ENCODE results near the gene CD163L1.
"Not testable (repeated sequence)": the region's sequence is repeated elsewhere in the genome, so short reads cannot be mapped to it uniquely, and the experiment has no call there.

Gene CD163L1

GRCh38 chr12:7444076-7444475 is at the start of gene CD163L1:
Gene CD163L1 (minus strand): TSS chr12:7444153. CDS start chr12:7444127, 26 bp downstream.
- DNase-seq (ENCODE audit: low read depth), result no peak

GRCh38 chr12:7493006-7493405 is 49.1 kb upstream of the CD163L1 start:
- no peak for DNase-seq (ENCODE audit: low read depth)

GRCh38 chr12:7486512-7486911 is 42.6 kb upstream of the CD163L1 start:
- DNase-seq (ENCODE audit: low read depth), result no peak

DNA sequence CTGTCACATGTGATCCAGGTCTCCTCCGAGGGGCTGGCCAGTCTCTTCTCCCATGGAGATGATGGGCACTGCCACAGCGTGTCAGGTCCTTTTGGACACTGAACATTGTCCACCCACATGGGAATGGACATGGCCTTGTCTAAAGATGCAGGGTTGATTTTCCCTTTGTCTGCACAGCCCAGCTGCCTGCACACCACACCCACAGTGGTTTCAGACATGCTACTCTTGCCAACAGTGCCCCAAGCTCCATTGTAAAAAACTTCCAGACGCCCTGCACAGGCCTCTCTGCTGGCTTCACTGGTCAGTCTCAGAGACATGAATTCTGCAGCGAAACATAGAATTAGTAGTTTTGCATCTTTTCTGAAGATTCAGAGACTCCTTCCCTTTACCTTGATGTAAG is 41.1 kb upstream of the CD163L1 start:
- DNase-seq (ENCODE audit: low read depth), result no peak

- no peak for DNase-seq (ENCODE audit: low read depth)
Observed at GRCh38 chr12:7483343-7483742, 39.4 kb upstream of the CD163L1 start.

- peak; percentile 0 for DNase-seq (ENCODE audit: low read depth)
Observed at GRCh38 chr12:7479771-7480170, 35.8 kb upstream of the CD163L1 start.

GRCh38 chr12:7472060-7472459 is 28.1 kb upstream of the CD163L1 start:
- DNase-seq (ENCODE audit: low read depth), result no peak

- peak; percentile 39 for DNase-seq (ENCODE audit: low read depth)
Observed at GRCh38 chr12:7460375-7461259, 16.7 kb upstream of the CD163L1 start.

- no peak for DNase-seq (ENCODE audit: low read depth)
Observed at GRCh38 chr12:7459973-7460372, 16.0 kb upstream of the CD163L1 start.

GRCh38 chr12:7451756-7452155 is 7.8 kb upstream of the CD163L1 start:
- DNase-seq (ENCODE audit: low read depth), result no peak

DNA sequence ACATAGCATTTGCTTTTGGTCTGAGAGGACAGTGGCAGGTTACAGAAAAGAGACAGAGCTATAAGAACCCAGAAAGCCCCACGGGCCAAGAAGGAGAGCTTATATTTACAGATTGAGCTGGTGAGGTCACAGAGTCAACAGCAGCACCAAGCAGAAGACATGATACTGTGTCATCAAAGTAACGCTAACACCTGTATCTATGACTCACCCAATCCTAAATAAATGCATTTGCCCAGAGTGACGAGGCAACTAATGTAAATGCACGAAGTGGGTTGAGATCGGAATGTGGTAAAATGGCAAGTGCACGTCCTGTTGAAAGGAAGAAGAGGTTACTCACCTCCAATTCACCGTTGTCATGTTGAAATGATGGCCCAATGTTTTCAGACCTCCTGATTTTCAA is 6.7 kb upstream of the CD163L1 start:
- DNase-seq (ENCODE audit: low read depth), result no peak

DNA sequence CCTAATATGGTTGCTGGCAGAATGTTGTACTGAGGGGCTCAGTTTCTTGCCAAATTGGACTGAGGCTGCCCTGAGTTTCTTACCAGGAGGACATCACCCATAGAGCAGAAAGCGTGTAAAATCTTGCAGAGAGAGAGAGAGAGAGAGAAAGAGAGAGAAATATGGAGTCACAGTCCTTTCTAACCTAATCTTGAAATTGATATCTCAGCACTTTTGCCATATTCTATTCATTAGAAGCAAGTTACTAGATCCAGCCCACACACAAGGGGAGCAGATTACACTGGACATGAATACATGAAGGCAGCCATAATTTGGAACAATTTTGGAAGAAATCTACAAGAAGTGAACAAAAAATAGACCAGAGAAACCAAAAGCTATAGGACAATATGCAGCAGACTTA is 4.1 kb upstream of the CD163L1 start:
- no peak for DNase-seq (ENCODE audit: low read depth)

- DNase-seq (ENCODE audit: low read depth), result no peak
Observed at GRCh38 chr12:7444537-7444936, 584 bp upstream of the CD163L1 start.

DNA sequence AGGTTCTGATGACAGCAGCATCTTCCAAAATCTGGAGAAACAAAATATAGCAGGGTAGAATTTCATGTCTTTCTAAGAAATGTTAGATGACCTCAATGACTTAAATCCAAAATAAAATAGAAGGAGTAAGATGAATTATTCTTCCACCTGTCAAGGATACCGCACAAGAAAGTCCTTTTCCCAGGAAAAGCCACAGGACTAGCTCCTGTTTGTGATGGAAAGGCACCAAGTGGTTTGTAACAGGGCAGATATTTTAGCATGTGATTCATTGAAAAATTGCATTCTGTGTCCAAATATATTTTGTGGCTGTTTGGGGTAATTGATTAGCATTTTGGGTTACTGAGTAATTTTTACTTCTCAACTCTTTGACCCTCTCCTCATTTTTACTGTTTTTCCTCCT is 2.7 kb downstream of the CD163L1 start:
- no peak for DNase-seq (ENCODE audit: low read depth)

DNA sequence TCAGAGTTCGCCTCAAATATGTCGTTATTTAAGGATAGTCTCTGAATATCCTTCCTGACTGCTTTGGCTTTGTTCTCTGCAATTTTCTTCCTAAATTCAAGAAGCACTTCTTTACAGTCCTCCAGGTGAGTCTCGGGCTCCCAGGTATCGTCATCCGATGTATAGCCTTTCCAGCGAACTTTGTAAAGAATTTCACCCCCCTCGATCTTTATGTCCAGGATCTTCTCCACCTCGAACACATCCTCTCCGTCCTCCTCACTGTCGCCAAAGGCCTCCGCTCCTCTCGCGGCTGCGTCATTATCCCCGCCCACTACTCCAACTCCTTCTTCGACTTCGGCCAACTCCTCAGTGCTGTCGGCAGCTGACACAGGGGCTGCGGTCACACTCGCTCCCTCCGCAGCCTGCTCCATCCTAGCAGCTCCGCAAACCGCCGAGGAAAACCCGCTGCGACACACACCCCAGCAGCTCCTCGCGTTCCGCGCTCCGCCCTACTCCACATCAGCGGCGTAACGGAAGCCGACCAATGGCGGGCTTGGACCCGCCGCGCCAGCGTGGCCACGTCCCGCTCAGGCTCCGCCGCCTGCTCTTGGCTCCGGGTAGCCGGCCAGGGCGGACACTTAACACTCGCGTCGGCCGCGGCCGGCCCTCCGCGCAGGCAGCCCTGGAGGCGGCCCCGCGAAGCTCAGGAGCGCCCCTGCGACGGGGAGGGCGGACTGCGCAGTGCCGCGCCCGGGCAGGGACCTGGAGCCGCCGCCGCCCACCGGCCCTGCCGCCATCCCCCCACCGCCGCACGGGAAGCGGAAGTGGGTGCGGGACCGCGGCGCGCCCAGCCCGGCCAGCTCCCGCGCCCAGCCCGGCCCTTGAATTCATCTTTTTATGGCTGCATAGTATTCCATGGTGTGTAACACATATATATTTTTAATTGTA is 4.1 kb downstream of the CD163L1 start:
- peak; percentile 72 for DNase-seq (ENCODE audit: low read depth)

GRCh38 chr12:7438291-7438995 is 5.5 kb downstream of the CD163L1 start:
- not testable (repeated sequence) for DNase-seq (ENCODE audit: low read depth)

GRCh38 chr12:7437494-7437893 is 6.5 kb downstream of the CD163L1 start:
- not testable (repeated sequence) for DNase-seq (ENCODE audit: low read depth)

DNA sequence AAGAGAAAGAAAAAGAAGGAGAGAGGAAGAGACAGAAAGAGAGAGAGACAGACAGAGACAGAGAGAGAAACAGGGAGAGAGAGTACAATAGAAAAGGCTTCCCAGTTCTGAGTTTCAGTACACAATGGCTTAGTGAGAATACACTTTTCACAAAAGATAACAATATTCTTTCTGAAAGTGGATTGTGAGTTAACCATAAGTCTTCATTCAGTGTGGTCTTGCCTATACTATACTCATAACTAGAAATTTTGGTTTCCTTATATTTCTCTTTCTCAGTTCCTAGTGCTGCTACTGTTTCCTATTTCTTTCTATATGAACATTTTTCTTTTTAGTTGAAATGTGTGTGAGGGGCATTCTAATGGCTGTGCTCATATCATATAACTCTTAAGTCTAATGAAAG is 9.3 kb downstream of the CD163L1 start:
- DNase-seq (ENCODE audit: low read depth), result no peak

DNA sequence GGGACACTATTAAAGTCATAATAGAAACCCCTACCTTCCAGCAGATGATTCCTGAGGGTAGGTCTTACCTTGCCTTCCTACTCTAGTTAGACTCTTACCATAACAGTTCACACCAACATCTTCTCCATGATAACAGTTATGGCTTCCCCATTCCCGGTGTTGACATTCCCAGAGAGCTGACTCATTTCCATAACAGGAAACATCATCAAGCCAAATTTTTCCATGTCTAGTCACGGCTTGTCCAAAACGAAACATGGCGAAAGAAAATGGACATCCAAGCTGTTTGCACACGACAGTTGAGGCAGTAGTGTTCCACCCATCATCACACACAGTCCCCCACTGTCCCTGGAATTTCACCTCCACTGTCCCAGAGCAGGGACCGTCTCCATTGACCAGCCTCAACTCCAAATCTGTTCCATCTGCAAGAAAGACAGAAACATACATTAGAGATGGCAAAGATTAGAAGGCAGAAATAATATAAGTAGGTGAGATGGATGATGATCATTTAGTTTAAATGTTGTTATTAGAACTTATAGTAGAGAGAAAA is 10.6 kb downstream of the CD163L1 start:
- peak; percentile 78 for DNase-seq (ENCODE audit: low read depth)

DNA sequence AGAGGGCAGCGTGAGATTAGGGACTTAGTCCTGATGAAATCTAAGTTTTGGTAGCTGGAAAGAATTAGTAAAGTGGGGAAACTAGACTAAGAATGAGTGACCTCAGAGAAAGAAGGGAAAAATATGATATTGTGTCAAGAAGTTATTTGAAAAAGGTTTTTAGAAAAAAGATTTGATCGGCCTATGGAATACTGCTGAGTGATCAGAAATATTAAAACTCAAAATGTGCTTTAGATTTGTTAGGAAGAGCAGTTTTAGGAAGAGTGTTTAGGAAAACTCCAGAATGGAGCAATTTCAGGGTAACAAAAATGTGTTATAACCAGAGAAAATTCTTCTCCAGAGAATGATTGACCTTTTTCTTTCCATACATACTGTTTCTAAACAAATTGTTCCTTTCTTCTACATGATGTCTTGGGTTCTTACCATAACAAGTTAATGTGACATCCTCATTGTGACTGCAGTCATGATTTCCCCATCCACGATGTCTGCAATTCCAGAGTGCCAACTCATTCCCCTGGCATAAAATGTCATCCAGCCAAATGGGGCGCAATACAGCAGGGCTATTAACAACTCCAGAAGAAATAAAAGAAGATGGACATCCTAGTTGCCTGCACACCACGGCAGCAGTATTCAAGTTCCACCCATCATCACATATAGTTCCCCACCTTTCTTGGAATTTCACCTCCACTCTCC is 11.8 kb downstream of the CD163L1 start:
- DNase-seq (ENCODE audit: low read depth), result no peak

DNA sequence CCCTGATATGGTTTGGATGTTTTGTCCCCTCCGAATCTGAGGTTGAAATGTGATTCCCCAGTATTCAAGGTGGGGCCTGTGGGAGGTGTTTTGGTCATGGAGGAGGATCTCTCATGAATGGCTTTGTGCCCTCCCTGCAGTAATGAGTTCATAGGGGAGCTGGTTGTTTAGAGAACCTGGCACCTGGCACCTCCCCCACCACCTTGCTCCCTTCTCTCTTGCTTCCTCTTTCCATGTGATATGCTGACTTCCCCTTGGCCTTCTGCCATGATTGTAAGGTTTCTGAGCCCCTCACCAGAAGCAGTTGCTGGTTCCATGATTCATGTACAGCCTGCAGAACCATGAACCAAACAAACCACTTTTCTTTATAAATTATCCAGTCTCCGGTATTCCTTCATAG is 32.6 kb downstream of the CD163L1 start:
- DNase-seq (ENCODE audit: low read depth), result no peak

All from amniotic epithelial cell (primary cell).